Coronary artery (tissue), 2 donors: Measurements from ENCODE around the gene NTM.

ENCODE experiments used
- DNase-seq: peaks from one replicate; pipeline ENCODE4 v3.0.0-alpha.2; 2017; ENCODE audit warnings: low spot score
- H3K27ac ChIP-seq, 2 donors: fragments of 200-600 bp; sonication (generic); one replicate each; pipeline ENCODE4 v1.5.1; 2016 to 2019
- H3K4me3 ChIP-seq: fragments of 200-600 bp; sonication (generic); 2 replicates; pipeline ENCODE4 v1.5.1; 2016; ENCODE audit warnings: mild to moderate bottlenecking, moderate library complexity
- CTCF ChIP-seq: fragments of 200-600 bp; sonication (generic); IDR thresholded peaks from one replicate; pipeline ENCODE4 v1.5.1; 2019; ENCODE audit warnings: antibody characterized with exemption

The NTM gene

GRCh38 chr11:131430473-131431208 lies 60.2 kb downstream of the NTM start:
- no peak overlapping the region for H3K4me3 ChIP-seq
- H3K27ac ChIP-seq: no peak overlapping the region
- no peak for DNase-seq
- no peak for TF ChIP-seq CTCF

- H3K27ac ChIP-seq: no peak overlapping the region
- no peak for TF ChIP-seq CTCF
- no peak overlapping the region for H3K4me3 ChIP-seq
- DNase-seq: no peak
Measured at GRCh38 chr11:131441051-131441810, 70.8 kb downstream of the NTM start.

GRCh38 chr11:131446590-131447275 lies 76.3 kb downstream of the NTM start:
- no peak overlapping the region for H3K4me3 ChIP-seq
- no peak for DNase-seq
- H3K27ac ChIP-seq: no peak overlapping the region
- TF ChIP-seq CTCF: no peak

- no peak for TF ChIP-seq CTCF
- no peak overlapping the region for H3K4me3 ChIP-seq
- no peak for DNase-seq
- H3K27ac ChIP-seq: no peak overlapping the region
Measured at GRCh38 chr11:131447277-131447815, 76.9 kb downstream of the NTM start.

- no peak overlapping the region for H3K27ac ChIP-seq
- no peak for TF ChIP-seq CTCF
- DNase-seq: no peak
- no peak overlapping the region for H3K4me3 ChIP-seq
Measured at GRCh38 chr11:131447898-131448297, 77.5 kb downstream of the NTM start.

GRCh38 chr11:131449036-131450019 lies 78.9 kb downstream of the NTM start:
- no peak for DNase-seq
- no peak overlapping the region for H3K4me3 ChIP-seq
- TF ChIP-seq CTCF: no peak
- H3K27ac ChIP-seq: no peak overlapping the region
